NK-92 treated with Interleukin-12 subunit alpha and Interleukin-12 subunit beta, amount 100 ng/mL, for 24 hours (cell line): ENCODE data around the gene NIT2.
A peak's percentile ranks its signal among the peaks of the same experiment; 100 is the strongest.
"Not testable (repeated sequence)": the region's sequence is repeated elsewhere in the genome, so short reads cannot be mapped to it uniquely, and the experiment has no call there.

Experiments
- DNase-seq: peaks from one replicate; lab custom pipeline; 2025; lab: John Stamatoyannopoulos, UW

The NIT2 gene

GRCh38 chr3:100334488-100335351 lies at the start of gene NIT2:
Gene NIT2, plus strand, starts transcription at chr3:100334757. Its CDS starts 35 bp downstream, at chr3:100334792.
- DNase-seq: peak; percentile 71

GRCh38 chr3:100288288-100288894 lies 46.2 kb upstream of the NIT2 start:
- DNase-seq: no peak

- DNase-seq: no peak
Measured at GRCh38 chr3:100289339-100289738, 45.2 kb upstream of the NIT2 start.

GRCh38 chr3:100295089-100295488 lies 39.5 kb upstream of the NIT2 start:
- DNase-seq: no peak

- DNase-seq: no peak
Measured at GRCh38 chr3:100297784-100298183, 36.8 kb upstream of the NIT2 start.

GRCh38 chr3:100299016-100299415 lies 35.5 kb upstream of the NIT2 start:
- no peak for DNase-seq

GRCh38 chr3:100306695-100307094 lies 27.9 kb upstream of the NIT2 start:
- no peak for DNase-seq

GRCh38 chr3:100310355-100310965 lies 24.1 kb upstream of the NIT2 start:
- no peak for DNase-seq

- DNase-seq: no peak
Measured at GRCh38 chr3:100311011-100311410, 23.5 kb upstream of the NIT2 start.

GRCh38 chr3:100316641-100317069 lies 17.9 kb upstream of the NIT2 start:
- no peak for DNase-seq

- no peak for DNase-seq
Measured at GRCh38 chr3:100317912-100318311, 16.6 kb upstream of the NIT2 start.

GRCh38 chr3:100319951-100320350 lies 14.6 kb upstream of the NIT2 start:
- DNase-seq: no peak

- DNase-seq: no peak
Measured at GRCh38 chr3:100324044-100324443, 10.5 kb upstream of the NIT2 start.

GRCh38 chr3:100325827-100326226 lies 8.7 kb upstream of the NIT2 start:
- no peak for DNase-seq

- not testable (repeated sequence) for DNase-seq
Measured at GRCh38 chr3:100327377-100327776, 7.2 kb upstream of the NIT2 start.

- DNase-seq: no peak
Measured at GRCh38 chr3:100329800-100330489, 4.6 kb upstream of the NIT2 start.

GRCh38 chr3:100330651-100331050 lies 3.9 kb upstream of the NIT2 start:
- DNase-seq: no peak

GRCh38 chr3:100331660-100332059 lies 2.9 kb upstream of the NIT2 start:
- DNase-seq: no peak

- DNase-seq: no peak
Measured at GRCh38 chr3:100333051-100333450, 1.5 kb upstream of the NIT2 start.

- DNase-seq: no peak
Measured at GRCh38 chr3:100333970-100334487, 528 bp upstream of the NIT2 start.

- no peak for DNase-seq
Measured at GRCh38 chr3:100335434-100335833, 877 bp downstream of the NIT2 start.

- not testable (repeated sequence) for DNase-seq
Measured at GRCh38 chr3:100336229-100336628, 1.7 kb downstream of the NIT2 start.
